PC-9 (cell line): ENCODE results near the gene LEKR1.

Experiments
- EZH2 ChIP-seq: fragments of 200-600 bp; sonication (generic); IDR thresholded peaks from 2 replicates; pipeline ENCODE4 v1.8.0; 2017; ENCODE audit warnings: antibody characterized with exemption, low read depth
- TF ChIP-seq, protein P1 (sequence below): fragments of 200-600 bp; sonication (generic); conservative IDR thresholded peaks from 2 replicates; pipeline ENCODE4 v1.6.1; 2017; ENCODE audit warnings: mixed run types, antibody characterized with exemption, mild to moderate bottlenecking, moderate library complexity

DNA sequence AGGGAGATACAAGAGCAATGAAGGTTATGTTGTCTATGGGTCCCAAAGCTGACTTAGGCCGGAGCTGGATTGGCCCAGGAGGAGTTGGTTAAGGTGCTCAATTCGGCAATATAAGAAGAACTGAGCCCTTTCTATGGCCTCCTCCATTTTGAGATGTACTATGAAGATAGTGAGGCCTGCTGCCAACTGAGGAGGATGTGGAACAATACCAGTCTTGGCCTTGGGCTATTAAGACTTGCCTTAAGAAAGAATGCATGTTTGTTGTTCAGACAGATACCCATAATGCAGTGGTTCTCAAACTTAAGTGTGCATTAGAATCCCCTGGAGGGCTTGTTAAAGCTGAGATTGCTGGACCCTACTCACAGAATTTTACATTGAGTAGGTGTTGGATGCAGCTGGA, 24.4 kb upstream of the LEKR1 start:
- TF ChIP-seq, protein P1, sequence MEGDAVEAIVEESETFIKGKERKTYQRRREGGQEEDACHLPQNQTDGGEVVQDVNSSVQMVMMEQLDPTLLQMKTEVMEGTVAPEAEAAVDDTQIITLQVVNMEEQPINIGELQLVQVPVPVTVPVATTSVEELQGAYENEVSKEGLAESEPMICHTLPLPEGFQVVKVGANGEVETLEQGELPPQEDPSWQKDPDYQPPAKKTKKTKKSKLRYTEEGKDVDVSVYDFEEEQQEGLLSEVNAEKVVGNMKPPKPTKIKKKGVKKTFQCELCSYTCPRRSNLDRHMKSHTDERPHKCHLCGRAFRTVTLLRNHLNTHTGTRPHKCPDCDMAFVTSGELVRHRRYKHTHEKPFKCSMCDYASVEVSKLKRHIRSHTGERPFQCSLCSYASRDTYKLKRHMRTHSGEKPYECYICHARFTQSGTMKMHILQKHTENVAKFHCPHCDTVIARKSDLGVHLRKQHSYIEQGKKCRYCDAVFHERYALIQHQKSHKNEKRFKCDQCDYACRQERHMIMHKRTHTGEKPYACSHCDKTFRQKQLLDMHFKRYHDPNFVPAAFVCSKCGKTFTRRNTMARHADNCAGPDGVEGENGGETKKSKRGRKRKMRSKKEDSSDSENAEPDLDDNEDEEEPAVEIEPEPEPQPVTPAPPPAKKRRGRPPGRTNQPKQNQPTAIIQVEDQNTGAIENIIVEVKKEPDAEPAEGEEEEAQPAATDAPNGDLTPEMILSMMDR = no peak
- no peak for TF ChIP-seq EZH2
